Measurements from ENCODE around the gene VPS13D.
"Not testable (repeated sequence)": the region's sequence is repeated elsewhere in the genome, so short reads cannot be mapped to it uniquely, and the experiment has no call there.

VPS13D gene

GRCh38 chr1:12454406-12455391, 224.9 kb downstream of the VPS13D start:
- no peak overlapping the region for H3K4me3 ChIP-seq
- H3K36me3 ChIP-seq (replicated peaks), result no peaks in the 10 kb centered on the region
- in situ Hi-C loops (cut with MboI; ENCODE audit: low sequenced_read_pairs), result no loop called here
- peaks cover 19% of the 10 kb centered on the region for H3K4me1 ChIP-seq
- H3K27me3 ChIP-seq (ENCODE audit: low read depth), result no peaks in the 10 kb centered on the region
- H3K9me3 ChIP-seq, result no peaks in the 10 kb centered on the region
- no peak for DNase-seq (ENCODE audit: low spot score in 2 of 2)

GRCh38 chr1:12456081-12456480, 226.3 kb downstream of the VPS13D start:
- peaks cover 19% of the 10 kb centered on the region for H3K4me1 ChIP-seq
- H3K4me3 ChIP-seq; H3K27me3 ChIP-seq (ENCODE audit: low read depth); DNase-seq (ENCODE audit: low spot score in 2 of 2); H3K36me3 ChIP-seq (replicated peaks); H3K9me3 ChIP-seq; in situ Hi-C loops (cut with MboI; ENCODE audit: low sequenced_read_pairs): not testable (repeated sequence)

DNA sequence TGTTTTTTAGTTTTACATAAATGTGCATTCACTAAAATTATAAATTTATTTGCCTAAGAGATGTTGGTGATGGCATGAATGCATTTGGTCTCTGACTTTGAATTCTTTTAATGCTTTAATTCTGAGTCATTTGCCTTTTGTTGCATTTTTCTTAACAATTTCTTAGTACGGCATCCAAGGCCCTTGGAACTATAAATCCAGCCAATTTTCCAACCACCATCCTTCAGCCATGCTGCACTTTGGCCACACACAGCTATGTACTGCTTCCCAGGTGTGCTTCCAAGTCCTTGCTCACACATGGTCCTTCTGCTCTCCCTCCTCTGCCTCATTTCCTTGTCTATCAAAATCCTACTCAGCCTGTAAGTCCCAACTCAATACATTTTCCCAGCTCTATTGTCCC, 227.1 kb downstream of the VPS13D start:
- in situ Hi-C loops (cut with MboI; ENCODE audit: low sequenced_read_pairs), result no loop called here
- Histone ChIP-seq H3K4me3 (no peak overlapping the region), H3K36me3 (replicated peaks) (no peaks in the 10 kb centered on the region), H3K27me3 (ENCODE audit: low read depth) (no peaks in the 10 kb centered on the region), H3K9me3 (no peaks in the 10 kb centered on the region), H3K4me1 (peaks cover 19% of the 10 kb centered on the region)
- DNase-seq (ENCODE audit: low spot score in 2 of 2), result no peak

DNA sequence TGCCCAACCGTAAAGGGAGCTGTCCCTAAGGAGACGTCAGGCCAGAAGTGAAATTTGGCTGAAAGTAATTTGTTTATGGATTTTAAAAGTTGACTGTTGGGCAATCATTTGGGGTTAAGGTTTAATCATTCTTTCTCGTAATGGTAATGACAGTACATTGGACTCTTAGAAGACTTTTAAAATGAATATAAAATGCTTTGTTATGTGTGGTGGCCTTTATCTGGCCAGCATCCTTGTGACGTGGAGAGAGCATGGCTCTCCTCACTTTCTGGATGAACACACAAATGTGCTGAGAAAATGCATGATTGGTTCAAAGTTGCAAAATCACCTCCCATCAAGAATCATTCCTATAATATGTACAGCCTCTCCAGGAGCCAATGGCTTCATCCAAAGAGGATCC, 227.9 kb downstream of the VPS13D start:
- H3K4me3 ChIP-seq, result no peak overlapping the region
- no peaks in the 10 kb centered on the region for H3K9me3 ChIP-seq
- H3K36me3 ChIP-seq (replicated peaks), result no peaks in the 10 kb centered on the region
- peaks cover 19% of the 10 kb centered on the region for H3K4me1 ChIP-seq
- no peak for DNase-seq (ENCODE audit: low spot score in 2 of 2)
- H3K27me3 ChIP-seq (ENCODE audit: low read depth), result no peaks in the 10 kb centered on the region
- in situ Hi-C loops (cut with MboI; ENCODE audit: low sequenced_read_pairs), result no loop called here

GRCh38 chr1:12458571-12458970, 228.7 kb downstream of the VPS13D start:
- Histone ChIP-seq H3K4me1 (peaks cover 14% of the 10 kb centered on the region), H3K4me3 (no peak overlapping the region), H3K36me3 (replicated peaks) (no peaks in the 10 kb centered on the region), H3K9me3 (no peaks in the 10 kb centered on the region), H3K27me3 (ENCODE audit: low read depth) (no peaks in the 10 kb centered on the region)
- no peak for DNase-seq (ENCODE audit: low spot score in 2 of 2)
- in situ Hi-C loops (cut with MboI; ENCODE audit: low sequenced_read_pairs), result no loop called here

DNA sequence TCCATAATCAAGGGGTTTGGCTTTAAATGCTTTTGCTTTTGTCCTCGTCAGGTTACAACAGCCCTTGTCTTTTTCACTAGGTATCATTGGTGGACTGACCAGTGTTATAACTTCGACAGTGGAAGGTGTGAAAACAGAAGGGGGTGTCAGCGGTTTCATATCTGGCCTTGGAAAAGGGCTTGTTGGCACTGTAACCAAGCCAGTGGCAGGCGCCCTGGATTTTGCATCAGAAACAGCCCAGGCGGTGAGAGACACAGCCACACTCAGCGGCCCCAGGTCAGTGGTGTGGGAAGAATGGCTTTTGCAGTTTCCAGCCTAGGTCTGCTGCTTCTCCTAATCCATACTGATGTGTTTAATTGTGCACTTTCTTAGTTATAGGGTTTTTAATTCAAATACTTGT, 230.3 kb downstream of the VPS13D start:
- DNase-seq (ENCODE audit: low spot score in 2 of 2), result no peak
- Histone ChIP-seq H3K27me3 (ENCODE audit: low read depth) (no peaks in the 10 kb centered on the region), H3K4me3 (no peak overlapping the region), H3K4me1 (no peaks in the 10 kb centered on the region), H3K36me3 (replicated peaks) (no peaks in the 10 kb centered on the region), H3K9me3 (no peaks in the 10 kb centered on the region)
- in situ Hi-C loops (cut with MboI; ENCODE audit: low sequenced_read_pairs), result no loop called here

DNA sequence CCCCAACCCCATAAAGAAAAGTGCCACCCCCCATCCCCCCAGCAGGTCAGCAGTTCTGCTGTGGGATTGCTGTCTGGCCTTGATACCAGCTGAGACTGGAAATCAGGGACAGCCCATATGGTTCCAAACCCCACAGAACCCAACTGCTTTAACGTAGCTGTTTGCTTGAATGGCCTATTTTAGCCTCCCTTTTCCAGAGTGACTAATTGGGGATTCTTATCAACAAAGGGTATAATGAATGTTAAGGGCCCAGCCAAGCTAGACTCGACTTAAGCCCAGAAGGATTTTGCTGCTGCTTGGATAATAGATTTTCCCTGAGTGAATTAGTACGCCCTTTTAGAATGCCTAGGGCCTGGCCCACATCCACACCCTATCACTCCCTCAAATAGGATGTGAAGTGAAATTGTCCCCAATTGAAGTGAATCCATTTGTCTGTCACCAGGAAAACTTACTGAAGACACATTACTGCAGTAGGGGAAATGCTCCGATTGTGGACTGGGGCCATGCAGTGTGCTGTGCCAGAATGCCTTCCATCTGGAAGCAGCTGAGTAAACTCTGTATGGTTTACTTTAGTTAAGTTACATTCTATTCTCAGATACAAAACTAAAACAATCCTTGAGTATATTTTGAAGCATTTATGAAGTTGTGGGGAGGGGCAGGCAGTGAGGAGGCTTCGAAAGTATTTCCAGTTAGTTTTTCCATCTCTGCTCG, 231.2 kb downstream of the VPS13D start:
- H3K27me3 ChIP-seq (ENCODE audit: low read depth), result no peaks in the 10 kb centered on the region
- no peaks in the 10 kb centered on the region for H3K4me1 ChIP-seq
- in situ Hi-C loops (cut with MboI; ENCODE audit: low sequenced_read_pairs), result no loop called here
- no peak for DNase-seq (ENCODE audit: low spot score in 2 of 2)
- no peaks in the 10 kb centered on the region for H3K36me3 ChIP-seq (replicated peaks)
- no peaks in the 10 kb centered on the region for H3K9me3 ChIP-seq
- no peak overlapping the region for H3K4me3 ChIP-seq

GRCh38 chr1:12461754-12462153, 231.9 kb downstream of the VPS13D start:
- in situ Hi-C loops (cut with MboI; ENCODE audit: low sequenced_read_pairs), result no loop called here
- H3K4me1 ChIP-seq, result peaks cover under 1% of the 10 kb centered on the region; the same call in 1 of the 2 replicates
- H3K4me3 ChIP-seq, result no peak overlapping the region
- H3K27me3 ChIP-seq (ENCODE audit: low read depth), result no peaks in the 10 kb centered on the region
- DNase-seq (ENCODE audit: low spot score in 2 of 2), result no peak
- no peaks in the 10 kb centered on the region for H3K36me3 ChIP-seq (replicated peaks)
- no peaks in the 10 kb centered on the region for H3K9me3 ChIP-seq

GRCh38 chr1:12462586-12462985, 232.8 kb downstream of the VPS13D start:
- DNase-seq (ENCODE audit: low spot score in 2 of 2), result no peak
- peaks cover 9% of the 10 kb centered on the region for H3K4me1 ChIP-seq
- H3K36me3 ChIP-seq (replicated peaks), result no peaks in the 10 kb centered on the region
- no peaks in the 10 kb centered on the region for H3K9me3 ChIP-seq
- no peak overlapping the region for H3K4me3 ChIP-seq
- in situ Hi-C loops (cut with MboI; ENCODE audit: low sequenced_read_pairs), result no loop called here
- H3K27me3 ChIP-seq (ENCODE audit: low read depth), result no peaks in the 10 kb centered on the region

GRCh38 chr1:12464045-12464461, 234.2 kb downstream of the VPS13D start:
- peaks cover 16% of the 10 kb centered on the region for H3K4me1 ChIP-seq
- no peak overlapping the region for H3K4me3 ChIP-seq
- H3K9me3 ChIP-seq, result no peaks in the 10 kb centered on the region
- no peaks in the 10 kb centered on the region for H3K27me3 ChIP-seq (ENCODE audit: low read depth)
- DNase-seq (ENCODE audit: low spot score in 2 of 2), result no peak
- no peaks in the 10 kb centered on the region for H3K36me3 ChIP-seq (replicated peaks)
- in situ Hi-C loops (cut with MboI; ENCODE audit: low sequenced_read_pairs), result no loop called here

- Histone ChIP-seq H3K9me3 (no peaks in the 10 kb centered on the region), H3K4me3 (no peak overlapping the region), H3K4me1 (peaks cover 16% of the 10 kb centered on the region), H3K27me3 (ENCODE audit: low read depth) (no peaks in the 10 kb centered on the region), H3K36me3 (replicated peaks) (no peaks in the 10 kb centered on the region)
- in situ Hi-C loops (cut with MboI; ENCODE audit: low sequenced_read_pairs), result no loop called here
- DNase-seq (ENCODE audit: low spot score in 2 of 2), result no peak
Measured at GRCh38 chr1:12464598-12465056, 234.8 kb downstream of the VPS13D start.

GRCh38 chr1:12465126-12465525, 235.3 kb downstream of the VPS13D start:
- no peaks in the 10 kb centered on the region for H3K36me3 ChIP-seq (replicated peaks)
- in situ Hi-C loops (cut with MboI; ENCODE audit: low sequenced_read_pairs), result no loop called here
- DNase-seq (ENCODE audit: low spot score in 2 of 2), result no peak
- H3K27me3 ChIP-seq (ENCODE audit: low read depth), result no peaks in the 10 kb centered on the region
- H3K4me1 ChIP-seq, result peaks cover 16% of the 10 kb centered on the region
- no peaks in the 10 kb centered on the region for H3K9me3 ChIP-seq
- H3K4me3 ChIP-seq, result no peak overlapping the region

- H3K27me3 ChIP-seq (ENCODE audit: low read depth), result no peaks in the 10 kb centered on the region
- in situ Hi-C loops (cut with MboI; ENCODE audit: low sequenced_read_pairs), result no loop called here
- H3K4me1 ChIP-seq, result peaks cover 16% of the 10 kb centered on the region
- no peaks in the 10 kb centered on the region for H3K36me3 ChIP-seq (replicated peaks)
- no peaks in the 10 kb centered on the region for H3K9me3 ChIP-seq
- no peak overlapping the region for H3K4me3 ChIP-seq
- DNase-seq (ENCODE audit: low spot score in 2 of 2), result no peak
Measured at GRCh38 chr1:12466816-12467215, 237.0 kb downstream of the VPS13D start.
